ENCODE data around the gene PLCB4. TPM values are rescaled to one million over a fixed set of nuclear protein-coding genes. Genes with fewer than 3 reads are reported as not detected.
A peak's percentile ranks its signal among the peaks of the same experiment; 100 is the strongest.

The PLCB4 gene
- total RNA-seq, 4 donors from 2014 or later = 20.6 to 45.9 (median 34.2) TPM

- Histone ChIP-seq H3K4me3 (no peak overlapping the region), H3K36me3 (peaks cover 0 to 17% (median 8%) of the 10 kb centered on the region in 4 donors), H3K27ac (no peak overlapping the region), H3K27me3 (no peaks in the 10 kb centered on the region), H3K4me1 (no peaks in the 10 kb centered on the region), H3K9me3 (no peaks in the 10 kb centered on the region)
- WGBS, 2 donors (ENCODE audit: low coverage in 1 of 2) = 77% methylated on average over 1 of the region's 1 CpG; no CpG with 5 or more reads in 1 of the 2 donors
- intact Hi-C loops (cut with DNase I; ENCODE audit: low total_unique reads) (no loop called here), in situ Hi-C loops (cut with MboI; ENCODE audit: low pct_ligation_motif_present in 1 of 4, low pct_unique_long_range_greater_than_20kb in 1 of 4, low sequenced_read_pairs in 3 of 4) (no loop called here)
- TF ChIP-seq CTCF (IDR thresholded peaks at IDR 0.05) = no peak
- TF ChIP-seq POLR2A (IDR thresholded peaks at IDR 0.05) = no peak
- no peak for TF ChIP-seq EP300 (IDR thresholded peaks at IDR 0.05; ENCODE audit: low read depth)
- TF ChIP-seq POLR2AphosphoS5 (IDR thresholded peaks at IDR 0.05) = no peak
- DNase-seq = no peak
These were observed 389.4 kb downstream of the PLCB4 start for GRCh38 chr20:9458138-9458796.

- 79 to 89% methylated on average over 2 of the region's 2 CpGs for WGBS, 2 donors (ENCODE audit: low coverage in 1 of 2)
These were observed 391.6 kb downstream of the PLCB4 start for GRCh38 chr20:9460518-9460917.

GRCh38 chr20:9467995-9468394 is 399.1 kb downstream of the PLCB4 start:
- intact Hi-C loops (cut with DNase I; ENCODE audit: low total_unique reads) = no loop called here
- in situ Hi-C loops (cut with MboI; ENCODE audit: low pct_ligation_motif_present in 1 of 4, low pct_unique_long_range_greater_than_20kb in 1 of 4, low sequenced_read_pairs in 3 of 4) = no loop called here
- no peaks in the 10 kb centered on the region for H3K27me3 ChIP-seq
- no peaks in the 10 kb centered on the region for H3K36me3 ChIP-seq
- H3K9me3 ChIP-seq = no peaks in the 10 kb centered on the region
- no peak overlapping the region for H3K27ac ChIP-seq
- TF ChIP-seq CTCF (IDR thresholded peaks at IDR 0.05) (peak in 4 of 5 experiments; percentile 23 to 40 (median 28)), POLR2AphosphoS5 (IDR thresholded peaks at IDR 0.05) (no peak), EP300 (IDR thresholded peaks at IDR 0.05; ENCODE audit: low read depth) (no peak)
- 57 to 59% methylated on average over 3 of the region's 3 CpGs for WGBS, 2 donors (ENCODE audit: low coverage in 1 of 2)
- no peaks in the 10 kb centered on the region for H3K4me1 ChIP-seq
- H3K4me3 ChIP-seq = no peak overlapping the region
- no peak for DNase-seq

More at GRCh38 chr20:9460518-9460917, 391.6 kb downstream of the PLCB4 start:
- Histone ChIP-seq H3K4me3 (no peak overlapping the region), H3K27ac (no peak overlapping the region), H3K36me3 (peaks cover 0 to 15% (median 6%) of the 10 kb centered on the region in 4 donors), H3K9me3 (no peaks in the 10 kb centered on the region), H3K27me3 (no peaks in the 10 kb centered on the region), H3K4me1 (no peaks in the 10 kb centered on the region)
- in situ Hi-C loops (cut with MboI; ENCODE audit: low pct_ligation_motif_present in 1 of 4, low pct_unique_long_range_greater_than_20kb in 1 of 4, low sequenced_read_pairs in 3 of 4) (no loop called here), intact Hi-C loops (cut with DNase I; ENCODE audit: low total_unique reads) (no loop called here)
- TF ChIP-seq EP300 (IDR thresholded peaks at IDR 0.05; ENCODE audit: low read depth) (no peak), POLR2AphosphoS5 (IDR thresholded peaks at IDR 0.05) (no peak), CTCF (IDR thresholded peaks at IDR 0.05) (no peak), POLR2A (IDR thresholded peaks at IDR 0.05) (no peak)
- DNase-seq = no peak

- no peak for TF ChIP-seq EP300 (IDR thresholded peaks at IDR 0.05; ENCODE audit: low read depth)
- TF ChIP-seq CTCF (IDR thresholded peaks at IDR 0.05) = no peak
- no peak for TF ChIP-seq POLR2A (IDR thresholded peaks at IDR 0.05)
- TF ChIP-seq POLR2AphosphoS5 (IDR thresholded peaks at IDR 0.05) = no peak
- no peaks in the 10 kb centered on the region for H3K36me3 ChIP-seq
- H3K4me3 ChIP-seq = no peak overlapping the region
- intact Hi-C loops (cut with DNase I; ENCODE audit: low total_unique reads) = no loop called here
- no peaks in the 10 kb centered on the region for H3K9me3 ChIP-seq
- DNase-seq = no peak
- 80 to 92% methylated on average over 2 of the region's 2 CpGs for WGBS, 2 donors (ENCODE audit: low coverage in 1 of 2)
- in situ Hi-C loops (cut with MboI; ENCODE audit: low pct_ligation_motif_present in 1 of 4, low pct_unique_long_range_greater_than_20kb in 1 of 4, low sequenced_read_pairs in 3 of 4) = no loop called here
- H3K27ac ChIP-seq = no peak overlapping the region
- no peaks in the 10 kb centered on the region for H3K4me1 ChIP-seq
- no peaks in the 10 kb centered on the region for H3K27me3 ChIP-seq
These were observed 406.0 kb downstream of the PLCB4 start for GRCh38 chr20:9474835-9475415.

Data from transverse colon (tissue), 4 donors.